A204.1 (cell line): ENCODE measurements around the gene POU6F1.
"Not testable (repeated sequence)": the region's sequence is repeated elsewhere in the genome, so short reads cannot be mapped to it uniquely, and the experiment has no call there.

Experiments used
- FAIRE-seq: peaks from 2 replicates; lab custom pipeline; 2012; peaks lifted over from hg19 to GRCh38; lab: Jason Lieb, UNC

POU6F1 gene

DNA sequence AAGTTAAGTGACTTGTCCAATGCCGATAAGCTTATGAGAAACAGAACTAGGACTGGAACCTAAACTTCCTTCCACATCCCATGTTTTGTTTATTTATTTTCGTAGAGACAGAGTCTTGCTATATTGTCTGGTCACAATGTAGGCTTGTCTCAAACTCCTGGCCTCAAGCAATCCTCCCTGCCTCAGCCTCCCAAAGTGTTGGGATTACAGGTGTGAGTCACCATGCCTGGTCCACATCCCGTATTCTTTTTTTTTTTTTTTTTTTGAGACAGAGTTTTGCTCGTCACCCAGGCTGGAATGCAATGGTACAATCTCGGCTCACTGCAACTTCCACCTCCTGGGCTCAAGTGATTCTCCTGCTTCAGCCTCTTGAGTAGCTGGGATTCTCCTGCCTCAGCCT is 9.2 kb upstream of the POU6F1 start:
- not testable (repeated sequence) for FAIRE-seq

DNA sequence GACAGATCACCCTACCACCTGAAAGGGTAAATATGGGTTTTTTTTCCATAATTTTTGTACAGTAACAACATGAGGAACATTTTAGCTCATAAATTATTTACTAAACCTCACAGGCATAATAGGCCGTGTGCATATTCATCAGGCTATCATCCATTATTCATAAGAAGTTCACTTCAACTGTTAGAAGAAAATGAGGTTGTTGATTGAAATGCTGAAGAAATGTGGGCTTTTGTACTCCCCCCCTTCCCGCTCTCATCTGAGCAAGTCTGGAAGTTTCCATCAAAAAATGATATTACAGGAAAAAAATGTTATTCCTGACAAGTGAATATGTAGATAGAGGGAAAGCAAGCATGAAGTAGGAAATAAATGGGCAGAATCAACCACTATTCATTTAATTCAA is 7.9 kb upstream of the POU6F1 start:
- no peak for FAIRE-seq

DNA sequence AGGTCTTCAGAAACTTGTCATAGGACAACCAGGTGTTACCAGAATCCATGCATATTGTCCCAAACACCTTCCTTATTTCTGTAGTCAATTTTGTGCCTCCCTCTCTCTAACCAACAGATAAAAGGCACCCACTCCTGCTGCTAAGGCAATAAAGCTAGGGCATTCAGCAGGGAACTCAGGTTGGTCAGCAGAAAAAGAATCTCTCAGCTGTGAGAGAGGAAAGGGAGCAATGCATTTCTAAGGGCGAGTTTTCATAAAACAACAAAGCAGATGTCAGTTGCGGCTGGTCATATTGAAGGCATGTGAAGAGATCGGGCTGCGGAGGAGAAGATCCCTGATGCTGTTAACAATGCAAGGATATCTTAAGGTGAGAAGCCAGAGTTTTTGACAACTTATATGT is 7.4 kb upstream of the POU6F1 start:
- no peak for FAIRE-seq

DNA sequence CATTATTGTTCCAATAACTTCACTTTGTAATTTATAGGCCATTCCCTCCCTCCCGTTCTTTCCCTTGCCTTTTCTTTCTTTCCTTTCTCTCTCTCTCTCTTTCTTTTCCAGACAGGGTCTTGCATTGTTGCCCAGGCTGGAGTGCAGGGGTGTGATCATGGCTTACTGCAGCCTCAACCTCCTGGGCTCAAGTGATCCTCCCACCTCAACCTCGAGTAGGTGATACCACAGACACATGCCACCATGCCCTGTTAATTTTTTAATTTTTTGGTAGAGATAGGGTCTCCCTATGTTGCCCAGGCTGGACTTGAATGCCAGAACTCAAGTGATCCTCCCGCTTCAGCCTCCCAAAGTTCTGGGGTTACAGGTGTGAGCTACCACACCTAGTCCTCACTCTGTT is 6.8 kb upstream of the POU6F1 start:
- no peak for FAIRE-seq

DNA sequence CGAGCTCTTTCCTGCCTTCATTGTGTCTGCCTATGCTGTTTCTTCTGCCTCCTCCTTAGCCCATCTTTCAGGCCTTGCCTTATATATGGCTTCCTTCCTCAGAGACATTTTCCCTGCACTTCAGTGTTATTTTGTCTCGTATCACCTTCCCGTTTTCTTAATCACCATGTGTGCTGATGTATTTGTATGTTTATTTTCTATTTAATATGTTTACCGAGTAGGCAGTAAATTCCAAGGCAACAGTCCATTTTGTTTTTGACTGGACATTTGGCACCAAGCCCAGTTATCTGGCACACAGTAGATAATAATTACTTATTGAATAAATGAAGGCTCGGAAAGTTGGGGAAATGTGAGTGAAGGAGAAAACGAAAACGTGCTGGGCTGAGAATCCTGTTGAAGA is 4.6 kb upstream of the POU6F1 start:
- FAIRE-seq = no peak

DNA sequence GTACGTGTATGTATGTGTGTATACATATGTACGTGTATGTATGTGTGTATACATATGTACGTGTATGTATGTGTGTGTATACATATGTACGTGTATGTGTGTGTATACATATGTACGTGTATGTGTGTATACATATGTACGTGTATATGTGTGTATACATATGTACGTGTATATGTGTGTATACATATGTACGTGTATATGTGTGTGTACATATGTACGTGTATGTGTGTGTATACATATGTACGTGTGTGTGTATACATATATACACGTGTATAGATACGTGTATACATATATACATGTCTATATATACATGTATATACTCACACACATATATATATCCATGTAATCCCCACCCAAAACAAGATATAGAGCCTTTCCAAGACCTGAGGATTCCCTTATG is 2.0 kb upstream of the POU6F1 start:
- not testable (repeated sequence) for FAIRE-seq

DNA sequence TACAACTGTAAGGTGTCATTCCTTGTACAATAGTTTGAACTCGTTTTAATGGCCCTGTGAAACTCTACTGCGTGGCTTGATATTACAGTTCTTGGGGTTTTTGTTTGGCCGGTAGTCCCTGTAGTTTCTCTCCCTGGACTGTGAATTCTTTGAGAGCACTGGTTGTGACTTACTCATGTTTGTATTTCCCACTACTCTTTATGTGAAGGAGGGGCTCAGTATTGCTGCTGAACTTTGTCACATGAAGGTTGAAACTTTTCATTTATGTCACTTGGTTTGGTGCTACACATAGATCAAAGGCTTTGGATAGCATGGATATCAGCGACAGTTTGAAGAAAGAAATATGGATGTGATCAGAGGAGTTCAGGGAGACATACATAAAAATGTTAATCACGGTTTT is 1.5 kb upstream of the POU6F1 start:
- no peak for FAIRE-seq

DNA sequence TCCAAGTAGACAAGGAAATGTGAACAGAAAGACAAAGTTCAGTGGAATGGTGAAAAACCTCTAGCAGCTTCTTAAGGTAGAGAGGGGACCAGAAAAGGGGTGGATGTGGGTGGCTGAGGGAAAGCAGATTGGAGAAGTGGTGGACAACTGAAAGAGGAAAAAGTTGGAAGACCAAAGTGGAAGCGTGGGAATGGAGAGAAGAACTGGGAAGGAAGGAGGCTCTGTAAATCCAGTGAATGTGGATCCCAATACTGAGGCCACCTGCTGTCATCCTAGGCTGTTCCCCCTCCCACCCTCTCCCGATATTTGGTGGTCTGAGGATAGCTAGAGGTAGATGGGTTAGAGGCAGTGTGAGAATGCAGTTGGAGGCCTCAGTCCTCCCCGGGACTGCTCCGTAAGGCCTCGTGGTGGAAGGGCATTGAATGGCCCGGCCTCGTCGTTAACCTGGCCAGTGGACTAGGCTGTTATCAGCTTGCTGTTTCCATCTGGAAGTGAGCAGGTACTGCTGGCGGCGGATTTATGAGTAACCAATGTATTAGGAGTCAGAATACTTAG is 822 bp upstream of the POU6F1 start:
- no peak for FAIRE-seq

DNA sequence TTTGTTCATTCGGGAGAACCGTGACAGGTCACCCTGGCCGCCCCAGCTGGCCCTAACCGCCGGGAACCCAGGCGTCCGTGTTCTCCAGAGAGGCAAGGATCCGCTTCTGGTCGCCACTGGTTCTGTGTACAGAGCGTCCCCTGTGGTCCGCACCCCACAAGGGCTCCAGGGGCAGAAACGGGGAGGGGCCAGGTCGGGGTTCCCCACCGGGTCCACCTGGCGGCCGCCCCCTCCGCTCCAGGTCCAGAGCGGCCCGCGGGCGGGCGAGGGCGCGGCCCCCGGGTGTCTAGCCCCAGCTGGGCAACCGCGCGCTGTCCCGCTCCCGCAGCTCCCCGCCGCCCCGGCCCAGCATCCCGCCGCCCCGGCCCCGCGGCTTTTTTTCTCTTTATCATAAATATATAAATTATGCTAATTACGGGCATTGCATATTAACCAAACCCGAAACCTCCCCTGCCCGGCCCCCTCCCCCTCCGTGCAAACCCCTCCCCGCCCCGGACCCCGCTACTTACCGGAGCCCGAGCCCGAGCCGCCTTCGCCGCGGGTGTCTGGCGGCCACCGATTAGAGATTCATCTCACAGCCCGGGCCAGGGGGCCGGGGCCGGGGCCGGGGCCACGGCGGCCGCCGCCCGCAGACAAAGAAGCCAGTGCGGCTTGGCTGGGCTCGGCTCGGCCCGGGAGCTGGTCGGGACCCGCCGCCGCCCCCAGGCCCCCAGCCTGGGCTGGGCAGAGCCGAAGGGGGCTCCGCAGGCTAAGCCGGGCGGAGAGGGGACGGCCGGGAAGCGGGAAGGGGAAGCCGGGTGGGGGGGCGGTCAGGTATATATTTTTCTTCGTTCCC is 512 bp downstream of the POU6F1 start:
- no peak for FAIRE-seq

DNA sequence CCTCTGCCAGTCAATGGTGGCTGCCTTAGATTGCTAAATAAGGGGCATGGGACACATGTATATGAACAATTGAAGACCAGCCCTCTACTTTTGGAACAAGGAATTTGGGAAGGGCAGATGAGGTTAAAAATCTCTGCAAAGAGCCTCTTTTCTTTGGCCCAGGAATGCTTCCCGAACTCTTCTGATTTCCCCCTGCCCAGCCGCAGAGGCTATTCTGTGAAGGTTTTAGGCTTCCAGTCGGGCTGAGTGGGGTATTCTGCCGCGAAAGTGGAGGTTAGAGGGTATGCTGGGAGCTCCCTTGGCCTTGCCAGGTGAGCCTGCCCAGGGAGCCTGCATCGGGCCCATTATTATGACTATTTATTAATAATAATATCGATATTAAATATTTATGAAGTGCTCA is 1.2 kb downstream of the POU6F1 start:
- no peak for FAIRE-seq

DNA sequence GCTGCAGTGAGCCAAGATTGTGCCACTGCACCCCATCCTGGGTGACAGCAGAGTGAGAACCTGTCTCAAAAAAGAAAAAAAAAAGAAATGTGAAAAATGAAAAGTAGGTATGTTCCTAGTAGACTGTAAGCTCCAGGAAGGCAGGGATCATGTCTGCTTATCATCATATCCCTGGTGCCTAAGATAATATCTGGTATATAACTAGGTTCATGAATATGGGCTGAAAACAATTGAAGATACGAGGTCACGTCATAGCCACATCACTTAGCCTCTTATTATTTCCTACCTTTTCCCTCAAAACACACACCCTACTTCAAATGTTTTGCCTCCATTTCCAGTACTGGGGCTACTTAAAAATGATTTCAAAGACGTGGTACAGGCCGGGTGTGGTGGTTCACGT is 3.0 kb downstream of the POU6F1 start:
- FAIRE-seq = no peak

DNA sequence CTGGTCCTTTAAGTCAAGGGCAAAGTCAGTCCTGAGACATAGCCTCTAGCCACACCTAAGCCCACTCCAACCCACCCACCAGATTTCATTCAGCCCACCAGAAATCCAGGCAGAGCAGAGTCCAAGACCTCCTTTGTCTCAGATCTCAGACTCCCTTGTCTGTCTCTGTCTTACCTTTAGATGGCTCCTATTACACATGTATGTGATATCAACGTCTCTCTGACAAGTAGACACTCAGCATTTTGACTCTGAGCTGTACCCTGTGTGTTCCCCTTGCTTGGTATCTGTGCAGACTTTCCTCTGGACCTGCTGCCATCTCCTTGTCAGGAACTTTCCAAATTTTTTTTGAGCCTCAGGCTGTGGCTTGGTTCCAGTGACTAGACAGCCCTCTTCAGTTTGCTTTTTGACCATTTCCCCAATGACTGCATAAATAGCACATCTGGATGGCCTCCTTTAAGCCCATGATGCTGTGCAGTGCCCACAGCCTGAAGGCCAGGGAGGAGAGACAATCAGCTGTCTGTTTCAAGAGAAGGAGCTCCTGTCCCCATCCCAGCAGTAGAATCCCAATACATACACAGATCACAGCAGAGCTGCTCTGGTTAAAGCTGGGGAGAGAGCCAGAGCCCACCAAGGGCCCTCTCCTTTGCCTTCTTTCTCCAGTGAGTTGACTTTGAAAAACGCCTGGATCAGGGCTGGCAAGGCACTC is 7.0 kb downstream of the POU6F1 start:
- no peak for FAIRE-seq

DNA sequence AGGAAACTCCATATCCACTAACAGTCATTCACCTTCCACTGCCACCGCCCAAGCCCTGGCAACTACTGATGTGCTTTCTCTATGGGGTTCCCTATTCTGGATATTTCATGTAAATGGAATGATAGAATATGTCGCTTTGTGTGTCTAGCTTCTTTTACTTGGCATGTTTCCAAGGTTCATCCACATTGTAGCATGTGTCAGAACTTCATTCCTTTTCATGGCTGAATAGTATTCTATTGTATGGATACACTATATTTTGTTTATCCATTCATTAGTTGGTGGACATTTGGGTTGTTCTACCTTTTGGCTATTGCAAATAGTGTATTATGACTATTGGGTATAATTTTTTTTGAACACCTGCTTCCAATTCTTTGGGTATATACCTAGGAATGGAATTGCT is 8.6 kb downstream of the POU6F1 start:
- FAIRE-seq = no peak

DNA sequence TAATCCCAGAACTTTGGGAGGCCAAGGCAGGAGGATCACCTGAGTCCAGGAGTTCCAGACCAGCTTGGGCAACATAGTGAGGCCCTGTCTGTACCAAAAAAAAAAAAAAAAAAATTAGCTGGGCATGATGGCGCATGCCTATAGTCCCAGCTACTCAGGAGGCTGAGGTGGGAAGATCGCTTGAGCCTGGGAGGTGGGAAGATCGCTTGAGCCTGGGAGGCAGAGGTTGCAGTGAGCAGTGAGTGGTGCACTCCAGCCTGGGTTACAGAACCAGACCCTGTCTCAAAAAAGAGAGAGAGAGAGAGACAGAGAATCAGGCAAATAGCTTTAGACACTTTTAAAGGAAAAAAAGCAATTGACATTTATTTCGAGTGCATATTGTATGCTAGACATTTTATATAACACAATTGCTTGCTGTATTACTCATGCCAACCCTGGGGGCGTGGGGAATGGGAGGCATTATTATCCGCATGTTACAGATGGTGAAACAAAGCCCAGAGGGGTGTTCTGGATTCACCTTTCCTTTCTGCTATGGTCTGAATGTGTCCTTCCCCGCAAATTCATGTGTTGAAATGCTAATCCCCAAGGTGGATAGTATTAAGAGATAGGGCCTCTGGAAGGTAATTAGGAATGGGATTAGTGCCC is 9.7 kb downstream of the POU6F1 start:
- FAIRE-seq = no peak

DNA sequence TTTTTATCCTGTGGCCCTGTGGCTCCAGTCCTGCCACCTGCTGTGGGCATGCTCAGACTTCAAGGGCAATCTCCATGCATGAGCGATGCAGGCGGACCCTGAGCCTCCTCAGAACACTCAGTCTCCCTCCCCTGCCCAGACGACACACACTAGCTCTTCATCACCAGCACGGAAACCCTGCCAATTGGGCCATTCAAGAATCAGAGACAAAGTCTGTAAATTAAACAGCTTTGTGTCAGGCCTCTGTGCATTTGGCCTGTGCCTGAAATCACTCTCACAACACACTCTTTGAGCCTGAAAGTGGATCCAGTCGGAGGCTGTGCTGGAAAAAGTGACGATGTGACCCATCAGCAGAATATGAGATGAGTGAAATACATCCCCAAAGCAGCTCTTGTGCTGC is 12.5 kb downstream of the POU6F1 start:
- no peak for FAIRE-seq

DNA sequence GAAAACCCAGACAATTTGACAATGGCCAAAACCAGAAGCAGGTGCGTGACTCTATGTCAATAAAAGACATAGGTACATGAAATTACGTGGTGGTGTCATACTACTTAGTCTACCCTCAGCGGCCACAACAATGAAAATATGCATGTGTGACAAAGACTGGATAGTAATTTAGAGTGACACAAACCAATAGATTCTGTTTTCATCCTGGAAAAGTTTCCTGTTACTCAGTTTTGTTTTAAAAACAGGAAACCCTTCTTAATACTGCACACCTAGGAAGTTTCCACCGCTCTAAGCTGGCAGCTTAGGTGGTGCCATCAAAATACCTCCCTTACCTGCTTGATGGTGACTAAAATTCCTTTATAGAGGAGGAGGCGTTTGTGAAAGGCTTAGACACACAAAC is 15.1 kb downstream of the POU6F1 start:
- no peak for FAIRE-seq

DNA sequence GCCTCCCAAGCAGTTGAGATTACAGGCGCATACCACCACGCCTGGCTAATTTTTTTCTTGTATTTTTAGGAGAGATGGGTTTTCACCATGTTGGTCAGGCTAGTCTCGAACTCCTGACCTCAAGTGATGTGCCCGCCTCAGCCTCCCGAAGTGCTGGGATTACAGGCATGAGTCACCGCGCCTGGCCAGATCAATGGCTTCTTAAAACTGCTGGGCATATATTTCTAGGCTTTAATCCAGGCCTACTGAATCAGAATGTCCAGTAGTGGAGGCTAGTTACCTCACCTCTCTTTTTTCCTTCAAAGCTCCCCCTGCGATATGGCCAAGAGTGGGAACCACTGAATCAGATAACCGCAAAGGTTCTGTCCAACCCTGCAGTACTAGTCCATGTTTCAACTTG is 17.1 kb downstream of the POU6F1 start:
- FAIRE-seq = no peak

DNA sequence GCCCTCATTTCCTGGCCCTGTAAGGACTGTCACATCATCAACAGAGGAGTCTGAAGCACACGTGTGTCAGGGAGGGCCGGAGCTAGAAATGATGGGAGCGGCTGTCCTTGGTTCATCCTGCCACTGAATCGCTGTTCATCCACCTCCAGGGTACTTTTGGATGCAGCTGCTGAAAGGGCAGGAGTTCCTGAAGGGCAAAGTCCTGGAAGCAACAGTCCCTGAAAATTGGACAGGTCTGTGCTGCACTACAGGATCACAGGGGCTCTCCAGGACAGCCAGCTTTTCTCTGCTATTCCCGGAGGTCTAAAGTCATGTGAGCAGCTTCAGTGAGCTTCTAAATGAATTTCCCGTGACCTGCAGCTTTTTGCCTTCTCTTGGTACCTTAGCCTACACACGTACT is 17.7 kb downstream of the POU6F1 start:
- FAIRE-seq = no peak

DNA sequence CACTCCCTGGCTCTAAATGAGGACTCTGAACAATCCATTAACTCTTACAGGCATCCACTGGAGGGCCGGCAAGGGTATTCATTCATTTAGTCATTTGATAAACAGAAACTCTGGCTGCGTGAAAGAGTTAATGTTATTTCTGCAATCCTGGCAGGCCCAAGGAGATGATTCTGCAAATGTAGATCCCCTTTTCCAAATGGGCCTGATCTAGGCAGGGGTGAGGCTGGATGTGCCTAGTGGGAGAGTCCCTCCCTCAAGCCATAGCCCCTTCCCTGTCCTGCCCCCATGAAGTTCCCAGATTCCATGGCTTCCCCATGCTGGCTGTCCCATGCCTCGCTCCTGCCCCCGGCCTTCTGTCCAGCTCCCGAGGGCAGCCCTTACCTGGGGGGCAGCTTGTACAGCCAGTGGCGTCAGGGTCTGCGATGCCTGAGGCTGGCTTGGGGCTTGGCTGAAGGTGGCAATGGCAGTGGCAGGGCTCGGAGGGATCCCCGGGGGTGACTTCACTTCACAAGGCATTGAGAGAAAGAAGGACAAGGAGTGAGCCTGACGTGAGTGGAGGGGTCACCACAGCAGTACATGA is 18.4 kb downstream of the POU6F1 start:
- FAIRE-seq = no peak

DNA sequence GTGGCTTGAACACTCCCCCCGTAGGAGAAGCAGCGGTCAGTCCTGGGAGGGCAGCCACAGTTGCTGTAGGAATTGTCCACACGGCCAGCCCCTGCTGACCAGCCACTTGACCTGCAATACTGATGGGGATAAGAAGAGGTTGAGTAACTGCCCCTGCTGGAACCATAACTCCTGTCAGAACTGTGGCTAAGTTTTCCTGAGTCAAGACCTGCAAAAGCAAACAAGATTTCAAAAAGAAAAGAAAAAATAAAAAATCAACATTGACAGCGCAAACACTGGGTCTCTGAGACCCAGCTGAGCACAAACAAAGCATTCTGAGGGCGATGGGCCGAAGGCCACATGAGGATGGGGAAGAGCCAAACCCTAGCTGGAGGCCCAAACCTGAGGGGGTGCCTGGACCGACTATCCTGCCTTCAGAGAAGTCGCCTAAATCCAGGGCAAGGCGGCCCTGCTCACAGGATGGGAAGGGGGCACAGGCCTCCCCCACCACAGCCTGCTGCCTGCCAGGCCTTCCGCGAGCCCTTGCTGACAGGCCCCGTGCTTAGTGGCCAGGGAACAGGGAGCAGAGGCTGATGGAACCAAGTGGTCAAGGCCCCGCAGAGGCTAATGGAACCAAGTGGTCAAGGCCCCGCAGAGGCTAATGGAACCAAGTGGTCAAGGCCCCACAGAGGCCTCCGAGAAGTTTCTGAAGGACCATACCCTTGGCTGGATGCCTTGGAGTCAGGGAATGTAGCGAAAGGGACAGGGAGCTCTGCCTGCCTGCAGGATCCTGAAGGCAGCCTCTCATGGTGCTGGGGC is 19.1 kb downstream of the POU6F1 start:
- no peak for FAIRE-seq

DNA sequence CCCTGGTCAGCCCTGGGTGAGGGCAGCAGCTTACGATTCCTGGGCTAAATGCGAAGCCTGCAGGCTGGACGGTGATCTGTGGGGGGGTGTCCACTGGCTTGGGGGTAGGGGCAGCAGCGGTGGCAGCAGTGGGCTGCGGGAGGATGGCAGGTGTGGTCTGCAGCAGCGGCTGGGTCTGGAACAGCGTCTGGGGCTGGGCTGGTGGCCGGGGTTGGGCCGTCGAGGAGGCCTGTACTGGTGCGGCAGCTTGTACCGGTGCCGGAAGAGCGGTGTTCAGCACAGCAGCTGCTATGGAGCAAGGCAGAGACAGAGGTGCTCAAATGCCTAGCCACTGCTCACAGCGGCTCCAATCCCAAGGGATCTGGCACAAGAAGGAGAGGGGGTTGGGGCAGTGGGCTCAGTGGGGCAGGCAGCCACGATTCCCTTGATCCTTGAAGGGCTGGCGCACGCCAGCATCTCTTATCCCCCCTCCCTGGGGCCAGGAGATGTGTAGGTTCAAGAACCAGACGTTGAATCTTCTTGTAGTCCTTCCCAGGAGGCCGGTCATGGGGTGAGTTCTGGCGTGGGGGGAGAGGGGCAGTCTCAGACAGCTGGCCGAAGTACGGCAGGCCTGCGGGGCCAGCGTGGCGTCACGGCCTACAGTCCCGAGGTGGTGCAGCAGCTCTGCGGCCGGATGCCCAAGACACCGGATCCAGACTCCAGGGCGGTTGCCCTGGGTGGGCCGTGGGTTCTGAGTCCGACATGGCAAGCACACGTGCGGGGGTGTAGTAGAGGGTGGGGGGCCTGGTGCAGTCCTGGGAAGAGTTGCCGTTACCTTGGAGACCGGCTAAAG is 19.9 kb downstream of the POU6F1 start:
- no peak for FAIRE-seq
